Measurements from ENCODE around the gene FYTTD1.
"Not testable (repeated sequence)": the region's sequence is repeated elsewhere in the genome, so short reads cannot be mapped to it uniquely, and the experiment has no call there.

The FYTTD1 gene

DNA sequence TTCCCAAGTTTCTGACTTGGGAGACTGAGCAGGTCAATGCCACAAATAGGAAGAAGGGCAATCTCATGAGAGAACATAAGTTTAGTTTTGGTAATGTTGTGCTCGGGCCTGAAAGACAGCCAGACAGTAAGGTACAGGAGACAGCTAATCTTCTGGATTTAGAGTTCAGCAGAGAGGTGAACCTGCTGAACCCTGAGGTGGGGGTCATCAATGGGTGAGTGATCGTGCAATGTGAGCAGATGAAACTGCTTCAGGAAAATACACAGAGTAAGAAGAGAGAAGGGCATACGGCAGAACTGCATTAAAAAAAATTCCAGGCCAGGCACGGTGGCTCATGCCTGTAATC lies 36.2 kb upstream of the FYTTD1 start:
- TF ChIP-seq ZFX (IDR thresholded peaks at IDR 0.05) (no peak), CTCF (conservative IDR thresholded peaks at IDR 0.05) (no peak)
- H3K27ac ChIP-seq = no peak overlapping the region

- no peak for TF ChIP-seq CTCF (conservative IDR thresholded peaks at IDR 0.05)
- TF ChIP-seq ZFX (IDR thresholded peaks at IDR 0.05) = no peak
- no peak overlapping the region for H3K27ac ChIP-seq
Measured at GRCh38 chr3:197714251-197714650, 35.4 kb upstream of the FYTTD1 start.

- H3K27ac ChIP-seq = no peak overlapping the region
- TF ChIP-seq CTCF (conservative IDR thresholded peaks at IDR 0.05) = no peak
Measured at GRCh38 chr3:197718891-197719290, 30.8 kb upstream of the FYTTD1 start.

DNA sequence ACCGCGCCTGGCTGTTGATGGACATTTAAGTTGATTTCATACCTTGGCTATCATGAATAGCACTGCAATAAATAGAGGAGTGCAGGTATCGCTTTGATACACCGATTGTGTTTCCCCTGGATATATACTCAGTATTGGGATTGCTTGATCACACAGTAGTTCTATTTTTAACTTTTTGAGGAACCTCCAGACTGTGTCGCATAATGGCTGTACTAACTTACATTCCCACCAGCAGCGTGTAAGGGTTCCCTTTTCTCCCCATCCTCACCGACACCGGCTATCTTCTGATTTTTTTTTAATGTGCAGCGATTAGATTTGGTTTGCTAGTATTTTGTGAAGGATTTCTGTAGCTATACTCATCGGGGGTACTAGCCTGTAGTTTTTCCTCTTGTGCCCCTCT lies 29.0 kb upstream of the FYTTD1 start:
- TF ChIP-seq CTCF (conservative IDR thresholded peaks at IDR 0.05) = no peak
- no peak for TF ChIP-seq ZFX (IDR thresholded peaks at IDR 0.05)
- no peak overlapping the region for H3K27ac ChIP-seq

GRCh38 chr3:197722734-197723133 lies 26.9 kb upstream of the FYTTD1 start:
- TF ChIP-seq ZFX (IDR thresholded peaks at IDR 0.05) (no peak), CTCF (conservative IDR thresholded peaks at IDR 0.05) (no peak)
- H3K27ac ChIP-seq = no peak overlapping the region

DNA sequence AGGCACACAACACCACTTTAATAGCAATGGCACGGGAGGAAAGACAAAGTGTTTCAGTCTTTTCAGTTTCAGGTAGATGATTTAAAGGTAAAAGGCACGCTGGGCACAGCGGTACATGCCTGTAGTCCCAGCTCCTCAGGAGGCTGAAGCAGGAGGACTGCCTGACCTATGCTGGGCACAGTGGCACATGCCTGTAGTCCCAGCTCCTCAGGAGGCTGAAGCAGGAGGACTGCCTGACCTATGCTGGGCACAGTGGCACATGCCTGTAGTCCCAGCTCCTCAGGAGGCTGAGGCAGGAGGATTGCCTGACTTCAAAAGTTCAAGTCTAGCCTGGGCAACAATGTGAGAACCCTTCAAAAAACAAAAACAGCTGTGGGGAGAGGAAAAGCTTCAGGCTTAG lies 21.8 kb upstream of the FYTTD1 start:
- not testable (repeated sequence) for H3K27ac ChIP-seq

GRCh38 chr3:197728487-197728886 lies 21.2 kb upstream of the FYTTD1 start:
- H3K27ac ChIP-seq = no peak overlapping the region

More at GRCh38 chr3:197728487-197728886, 21.2 kb upstream of the FYTTD1 start:
- no peak for TF ChIP-seq ZFX (IDR thresholded peaks at IDR 0.05)
- no peak for TF ChIP-seq CTCF (conservative IDR thresholded peaks at IDR 0.05)

Data from C4-2B (cell line).